ENCODE data around the gene GAB2. TPM values are rescaled to one million over a fixed set of nuclear protein-coding genes. Genes with fewer than 3 reads are reported as not detected.
A peak's percentile ranks its signal among the peaks of the same experiment; 100 is the strongest.

Gene GAB2
- total and polyA plus RNA-seq, 2 of the 13 experiments (the other 11 are each of a cell fraction or from before 2014, with no cell fraction given): 4.1 to 8.6 TPM

GRCh38 chr11:78310500-78310909 lies 107.1 kb downstream of the GAB2 start (continued):
- TF ChIP-seq ZNF512B (CRISPR knock-in tag; IDR thresholded peaks at IDR 0.05; ENCODE audit: borderline replicate concordance) (no peak), MYNN (CRISPR knock-in tag; IDR thresholded peaks at IDR 0.05; ENCODE audit: low read depth) (no peak), ZMYM4 (CRISPR knock-in tag; IDR thresholded peaks at IDR 0.05) (peak; percentile 26; the same call in 1 of the 2 replicates), TFAP4 (IDR thresholded peaks at IDR 0.05; ENCODE audit: borderline replicate concordance, low read depth) (peak; percentile 88; the same call in 1 of the 2 replicates)

GRCh38 chr11:78304201-78304600 lies 113.4 kb downstream of the GAB2 start:
- Histone ChIP-seq H2AFZ (ENCODE audit: low read length) (no peak overlapping the region), H3K4me2 (ENCODE audit: low read depth, low read length) (no peak overlapping the region), H3K27me3 (ENCODE audit: control insufficient read depth in 1 of 2, insufficient read depth in 2 of 2, low read length in 2 of 2) (no peaks in the 10 kb centered on the region), H4K20me1 (ENCODE audit: insufficient read depth, low read length) (no peaks in the 10 kb centered on the region), H3K27ac (ENCODE audit: extremely low read length, insufficient read depth, low read length) (no peak overlapping the region), H3K79me2 (ENCODE audit: insufficient read depth, low read length) (no peaks in the 10 kb centered on the region), H3K9ac (ENCODE audit: insufficient read depth, low read depth, low read length) (no peak overlapping the region), H3K9me3 (ENCODE audit: low read length) (no peaks in the 10 kb centered on the region), H3K4me3 (replicated peaks in 1 of 3; ENCODE audit: insufficient read depth in 1 of 3, low read depth in 2 of 3, low read length in 3 of 3) (no peak overlapping the region), H3K4me1 (ENCODE audit: insufficient read depth, low read length) (peaks cover 13% of the 10 kb centered on the region), H3K36me3 (replicated peaks in 1 of 2; ENCODE audit: control insufficient read depth in 1 of 2, insufficient read depth in 2 of 2, low read length in 2 of 2) (no peaks in the 10 kb centered on the region)
- in situ Hi-C loops (cut with HindIII; ENCODE audit: extremely low pct_ligation_motif_present, low pct_unique_long_range_greater_than_20kb) (no loop called here), intact Hi-C loops (cut with micrococcal nuclease; ENCODE audit: unreplicated experiment) (no loop called here)
- TF ChIP-seq ZBTB40 (IDR thresholded peaks at IDR 0.05) (no peak), ZBTB40 (CRISPR knock-in tag; IDR thresholded peaks at IDR 0.05) (no peak), ZNF138 (CRISPR knock-in tag; IDR thresholded peaks at IDR 0.05; ENCODE audit: low read depth) (no peak), HDAC2 (CRISPR knock-in tag; IDR thresholded peaks at IDR 0.05) (no peak), MED1 (CRISPR knock-in tag; IDR thresholded peaks at IDR 0.05) (no peak)
- BruUV-seq (replicated peaks): no TSS peak
- no peak for ATAC-seq
- DNase-seq (ENCODE audit: low spot score): no peak
- WGBS (ENCODE audit: low lambda C conversion rate): 98% methylated on average over 2 of the region's 2 CpGs
- POLR2A ChIA-PET: no interaction called here
- CTCF ChIA-PET (ENCODE audit: low intra/inter-chr PET ratio, low total read pairs): no interaction called here
- no peak for FAIRE-seq
